Stimulated activated CD4-positive, alpha-beta T cell treated with anti-CD3 and anti-CD28 coated beads, Interleukin-15, amount 100 ng/mL, for 48 hours (primary cell): ENCODE data around the gene EVA1A.

ENCODE experiments used
- DNase-seq, 2 donors: peaks; one replicate each; pipeline ENCODE4 v3.0.0-alpha.2; 2020; ENCODE audit warnings: low read depth in 2 of 2

Gene EVA1A

GRCh38 chr2:75447176-75447575 lies 113.6 kb downstream of the EVA1A start:
- DNase-seq = no peak
